IPS-NIHi7 (cell line): ENCODE results near the gene PDAP1.
"Not testable (repeated sequence)": the region's sequence is repeated elsewhere in the genome, so short reads cannot be mapped to it uniquely, and the experiment has no call there.

ENCODE experiments used
- DNase-seq: peaks from one replicate; pipeline ENCODE4 v3.0.0; 2012; ENCODE audit warnings: mixed read lengths; ENCODE audit errors: extremely low spot score

The PDAP1 gene, protein sequence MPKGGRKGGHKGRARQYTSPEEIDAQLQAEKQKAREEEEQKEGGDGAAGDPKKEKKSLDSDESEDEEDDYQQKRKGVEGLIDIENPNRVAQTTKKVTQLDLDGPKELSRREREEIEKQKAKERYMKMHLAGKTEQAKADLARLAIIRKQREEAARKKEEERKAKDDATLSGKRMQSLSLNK

DNA sequence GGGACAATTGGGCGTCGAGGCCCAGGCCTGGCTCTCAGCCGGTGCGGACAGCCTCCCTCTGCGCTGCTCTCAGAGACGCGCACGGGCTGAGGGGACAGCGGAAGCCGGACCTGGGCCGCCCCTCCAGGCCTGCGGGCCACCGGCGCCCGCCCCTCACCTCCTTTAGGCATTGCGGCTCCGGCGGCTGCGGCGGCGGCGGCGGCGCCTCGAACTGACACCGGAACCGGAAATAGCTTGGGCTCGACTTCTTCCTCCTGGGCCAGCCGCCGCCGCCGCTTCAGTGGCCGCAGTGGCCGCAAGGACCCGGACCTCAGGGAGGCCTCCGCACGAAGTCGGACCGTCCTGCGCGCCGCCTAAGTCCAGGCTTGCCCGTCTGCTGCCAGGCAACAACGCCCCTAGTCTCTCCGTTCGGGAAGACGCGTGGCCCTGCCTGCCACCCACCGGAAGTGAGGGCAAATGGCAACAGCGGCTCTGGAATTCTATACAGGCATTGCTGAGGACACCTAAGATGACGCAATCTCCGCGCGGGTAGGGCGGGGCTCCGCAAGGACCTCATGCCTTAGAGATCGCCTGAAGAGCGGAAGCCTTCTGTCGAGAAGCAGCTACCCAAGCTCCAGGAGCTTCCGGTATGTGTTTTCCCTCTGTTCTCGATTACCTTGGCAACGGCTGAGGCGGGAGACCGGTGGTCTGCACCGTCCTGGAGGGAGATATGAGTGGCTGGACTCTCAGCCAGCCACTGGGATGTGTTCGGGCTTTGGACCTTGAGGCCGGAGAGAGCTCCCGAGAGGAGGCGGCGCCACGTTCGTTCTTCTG is at the start of gene PDAP1, which contains the start of gene BUD31:
PDAP1 (minus strand) TSS at position 219 of the 813 bp plus-strand sequence; CDS start at position 170, 49 bp downstream.
BUD31 (plus strand) TSS at position 591 of the 813 bp plus-strand sequence. CDS start 2,124 bp downstream, outside the sequence.
- DNase-seq = peak; percentile 95

DNA sequence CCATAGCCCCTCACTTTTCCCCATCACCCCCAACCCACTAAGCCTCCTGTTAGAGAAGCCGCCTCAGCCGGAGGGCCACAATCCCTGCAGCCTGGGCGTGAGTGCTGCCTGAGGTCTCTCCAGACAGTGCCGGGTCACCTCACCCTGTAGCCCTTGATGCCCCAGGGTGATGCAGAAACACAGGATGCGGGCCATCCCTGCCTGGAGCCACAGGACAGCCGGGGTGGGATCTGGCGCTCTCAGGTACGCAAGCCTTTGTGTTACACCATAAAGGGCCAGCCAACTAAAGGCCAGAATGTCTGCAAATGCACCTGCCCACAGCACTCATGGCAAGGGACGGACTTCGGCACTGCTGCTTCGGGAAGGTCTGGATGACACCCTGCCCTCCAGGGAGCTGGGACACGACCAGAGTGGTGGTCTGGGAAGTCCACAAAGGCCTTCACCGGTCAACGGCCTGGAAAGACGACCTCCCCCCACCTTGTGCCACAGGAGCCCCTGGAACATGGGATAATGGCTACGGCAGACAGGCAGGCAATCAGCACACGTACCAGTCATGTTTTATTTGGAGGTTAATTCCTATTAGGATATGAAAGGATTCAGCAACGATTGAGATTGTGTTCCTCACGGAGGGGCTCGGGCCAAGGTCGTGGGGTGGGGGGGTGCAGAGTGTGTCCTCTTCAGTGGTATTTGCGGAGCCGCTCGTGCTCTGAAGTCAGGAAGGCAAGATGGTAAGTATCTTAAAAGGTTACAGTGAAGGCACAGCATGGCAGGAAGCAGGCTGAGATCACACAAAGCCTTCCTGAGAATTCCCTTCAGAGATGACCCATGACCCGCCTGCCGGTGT is 49.5 kb upstream of the PDAP1 start:
- no peak for DNase-seq

DNA sequence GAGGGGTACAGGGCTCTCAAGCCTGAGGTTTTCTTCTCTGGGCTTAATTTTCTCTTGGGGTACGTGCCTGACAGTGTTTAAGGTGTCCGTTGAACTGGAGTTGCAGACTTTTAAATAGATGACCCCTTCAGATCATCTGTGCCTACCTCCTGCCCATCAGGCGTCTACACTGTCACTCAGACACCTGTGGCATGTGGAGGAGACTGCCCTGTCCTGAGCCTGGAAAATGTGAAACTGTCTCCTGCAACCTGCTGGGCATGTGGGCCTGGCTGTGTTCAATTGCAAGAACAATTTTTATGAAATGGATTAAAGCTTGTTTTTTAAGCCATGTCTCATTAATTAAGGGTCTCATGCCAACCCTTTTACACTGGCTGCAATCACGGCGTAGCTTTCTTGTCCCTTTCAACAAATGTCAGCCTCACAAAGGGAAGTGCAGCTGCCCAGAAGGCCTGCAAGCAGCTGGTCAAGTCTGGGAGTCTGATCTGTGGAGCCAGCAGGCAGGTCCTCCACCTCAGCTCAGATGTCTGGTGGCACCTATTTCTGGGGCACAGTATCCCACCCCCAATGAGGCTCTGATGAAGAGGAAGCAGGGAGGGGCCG is 48.8 kb upstream of the PDAP1 start:
- no peak for DNase-seq

DNA sequence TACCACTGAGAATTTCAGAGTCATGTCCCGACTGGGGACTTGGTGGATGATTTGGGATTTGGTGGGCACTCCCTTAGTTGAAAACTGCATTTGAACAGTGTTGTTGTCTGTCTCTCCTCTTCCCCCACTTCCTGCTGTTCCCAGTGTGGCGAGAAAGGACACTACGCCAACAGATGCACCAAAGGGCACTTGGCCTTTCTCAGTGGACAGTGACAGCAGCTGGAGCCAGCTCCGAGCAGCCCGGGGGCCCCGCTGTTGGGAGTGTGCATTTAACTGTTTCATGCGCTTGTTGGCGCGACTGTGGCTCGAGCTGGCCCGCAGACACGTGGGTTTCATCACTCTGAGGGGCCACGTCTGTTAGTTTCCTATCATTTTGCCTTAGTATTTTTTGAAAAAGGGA is 47.9 kb upstream of the PDAP1 start:
- DNase-seq = no peak

DNA sequence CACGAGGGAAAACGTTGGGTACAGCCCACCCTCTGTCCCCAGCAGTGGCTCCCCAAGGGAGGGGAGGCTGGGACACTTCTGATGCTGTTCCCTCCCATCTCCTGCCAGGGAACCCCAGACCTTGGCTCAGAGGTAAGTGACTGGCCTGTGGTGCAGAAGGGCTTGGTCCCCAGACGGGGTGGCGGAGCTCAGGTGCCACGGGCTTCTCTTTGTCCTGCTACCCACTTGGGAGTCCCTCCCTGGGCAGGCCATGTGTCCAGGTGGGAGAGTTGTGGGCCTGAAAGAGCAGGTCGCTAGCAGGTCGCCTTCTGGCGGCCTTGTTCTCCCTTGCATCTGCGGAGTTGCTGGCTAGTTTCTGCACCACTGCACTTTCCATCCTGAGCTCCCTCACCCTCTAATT is 47.5 kb upstream of the PDAP1 start:
- no peak for DNase-seq

DNA sequence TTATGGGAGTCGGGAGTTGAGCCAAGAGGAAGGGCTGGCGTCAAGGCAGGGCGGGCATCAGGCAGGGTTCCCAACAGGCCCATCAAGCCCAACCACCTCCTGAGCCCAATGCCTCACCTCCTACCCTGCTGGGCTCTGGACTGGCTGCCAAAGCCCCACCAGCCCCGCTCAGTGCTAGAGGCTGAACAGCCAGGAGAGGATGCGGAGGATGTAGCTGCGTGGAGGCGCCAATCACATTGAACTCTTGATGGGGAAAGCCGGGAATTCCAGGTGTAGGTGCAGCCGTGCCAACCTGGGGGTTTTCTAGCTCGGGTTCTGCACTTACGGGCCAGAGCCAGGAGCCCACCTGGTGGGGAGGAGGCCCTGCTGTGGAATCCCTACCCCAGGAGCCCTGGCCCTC is 44.7 kb upstream of the PDAP1 start:
- no peak for DNase-seq

DNA sequence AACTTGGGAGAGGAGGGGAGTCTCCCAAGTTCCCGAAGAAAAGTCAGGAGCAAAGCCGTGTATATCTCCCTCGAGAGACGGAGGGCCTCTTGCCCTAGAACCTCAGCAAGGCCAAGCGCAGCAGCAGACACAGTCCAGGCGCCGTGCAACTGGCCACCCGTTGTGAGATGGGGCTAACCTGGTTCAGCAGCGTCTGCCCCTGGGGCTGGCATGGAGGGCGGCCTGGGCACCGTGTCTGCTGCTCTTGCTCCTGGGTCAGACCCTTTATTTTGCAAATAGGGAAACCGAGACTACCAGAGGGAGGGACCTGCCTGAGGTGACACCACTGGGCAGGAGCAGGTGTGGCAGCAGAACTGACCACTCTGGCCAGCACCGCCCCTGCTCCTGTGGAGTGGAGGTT is 44.1 kb upstream of the PDAP1 start:
- no peak for DNase-seq

DNA sequence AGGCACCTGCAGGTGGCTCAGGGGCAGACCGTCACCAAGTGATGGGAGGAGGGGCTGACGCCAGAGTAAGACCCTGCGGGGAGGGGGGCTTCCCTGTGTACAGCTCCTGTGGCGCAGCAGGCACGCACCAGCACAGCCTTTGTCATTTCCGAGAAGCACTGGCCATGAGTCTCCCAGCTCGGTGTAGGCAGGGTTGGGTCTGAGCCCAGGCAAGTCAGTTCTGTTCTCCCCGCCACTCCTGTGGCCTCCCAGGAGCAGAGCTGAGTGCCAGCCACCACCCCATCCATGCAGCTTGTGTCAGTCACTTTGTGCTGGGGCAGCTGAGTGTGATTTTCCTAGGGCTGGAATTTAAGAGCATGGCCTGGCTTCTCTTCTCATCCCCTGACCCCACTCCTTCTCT is 43.5 kb upstream of the PDAP1 start:
- DNase-seq = no peak

DNA sequence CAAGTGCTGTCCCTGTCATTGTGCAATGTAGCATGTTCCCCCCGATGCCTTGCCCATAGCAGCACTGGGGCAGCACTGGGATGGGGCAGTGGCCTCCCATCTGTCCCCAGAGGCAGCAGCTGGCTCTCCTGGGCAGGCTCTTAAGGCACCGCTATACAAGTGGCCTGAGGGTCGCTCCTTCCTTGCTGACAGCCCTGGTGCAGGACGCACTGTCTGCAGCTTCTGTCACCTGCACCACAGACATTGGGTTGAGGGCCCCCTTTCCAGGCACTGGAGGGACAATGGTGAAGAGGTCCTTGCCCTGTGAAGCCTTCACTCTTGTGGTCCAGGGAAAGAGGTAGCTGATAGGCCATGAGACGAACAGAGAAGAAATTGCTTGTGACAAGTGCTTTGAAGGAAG is 40.9 kb upstream of the PDAP1 start:
- DNase-seq = no peak

DNA sequence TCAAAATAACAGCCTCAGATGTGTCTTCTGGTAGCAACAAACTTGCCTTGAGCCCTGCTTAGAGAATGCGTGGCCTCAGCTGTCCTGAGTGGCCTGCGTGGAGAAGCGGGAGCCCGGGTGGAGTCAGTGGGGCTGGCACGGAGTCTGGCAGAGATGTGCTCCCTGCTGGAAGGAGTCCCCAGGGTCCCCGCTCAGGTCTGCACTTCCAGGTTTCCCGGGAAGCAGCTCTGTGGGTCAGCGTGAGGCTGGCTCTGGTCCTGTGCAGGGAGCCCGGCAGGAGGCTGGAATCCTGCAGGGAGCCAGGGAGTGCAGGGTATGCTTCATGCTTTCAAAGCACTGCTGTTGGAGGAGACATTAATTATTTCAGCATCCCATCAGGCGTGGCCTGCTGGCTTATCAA is 40.5 kb upstream of the PDAP1 start:
- no peak for DNase-seq

DNA sequence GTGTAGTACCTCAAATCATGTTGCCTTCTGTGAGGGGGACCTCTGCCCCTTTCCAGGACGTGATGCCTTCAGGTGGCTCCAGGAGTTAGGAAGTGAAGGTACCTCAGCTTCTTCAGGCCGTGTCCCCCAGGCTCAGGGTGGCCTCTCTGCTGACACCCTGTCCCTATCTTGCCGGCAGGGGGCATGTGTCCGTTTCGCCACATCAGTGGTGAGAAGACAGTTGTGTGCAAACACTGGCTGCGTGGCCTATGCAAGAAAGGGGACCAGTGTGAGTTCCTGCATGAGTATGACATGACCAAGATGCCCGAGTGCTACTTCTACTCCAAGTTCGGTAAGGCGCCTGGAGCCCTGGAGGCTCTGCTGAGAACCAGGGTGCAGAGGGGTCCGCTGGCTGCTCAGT is 39.5 kb upstream of the PDAP1 start:
- no peak for DNase-seq

DNA sequence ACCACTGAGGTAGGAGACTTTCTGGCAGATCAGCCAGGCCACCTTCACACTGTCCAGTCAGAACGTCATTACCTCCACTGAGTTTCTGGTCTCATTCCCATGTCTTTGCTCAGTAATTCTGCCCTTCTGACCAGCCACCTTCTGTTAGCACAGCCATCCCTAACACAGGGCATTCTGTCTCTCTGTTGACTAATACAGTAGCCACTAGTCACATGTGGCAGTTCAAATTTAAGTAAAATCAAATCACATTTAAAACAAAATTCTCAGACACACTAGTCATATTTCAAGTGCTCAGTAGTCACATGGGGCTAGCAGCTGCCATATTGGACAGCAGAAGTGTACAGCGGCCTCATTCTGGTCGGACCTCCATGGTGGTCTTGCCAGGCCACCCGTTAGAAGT is 37.7 kb upstream of the PDAP1 start:
- DNase-seq = no peak

DNA sequence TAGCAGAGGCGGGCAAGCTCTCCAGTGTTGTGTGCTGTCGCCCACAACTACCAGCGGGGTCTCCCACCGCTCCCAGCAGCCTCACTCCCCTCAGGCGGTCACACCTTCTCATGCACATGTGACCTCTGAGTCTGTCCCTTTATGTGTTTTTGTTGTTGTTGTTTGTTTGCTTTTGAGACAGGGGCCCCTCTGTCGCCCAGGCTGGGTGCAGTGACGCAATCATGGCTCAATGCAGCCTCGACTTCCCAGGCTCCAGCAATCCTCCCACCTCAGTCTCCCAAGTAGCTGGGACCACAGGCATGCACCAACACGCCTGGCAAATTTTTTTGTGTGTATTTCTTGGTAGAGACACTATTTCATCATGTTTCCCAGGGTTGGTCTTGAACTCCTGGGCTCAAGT is 31.8 kb upstream of the PDAP1 start:
- DNase-seq = no peak

DNA sequence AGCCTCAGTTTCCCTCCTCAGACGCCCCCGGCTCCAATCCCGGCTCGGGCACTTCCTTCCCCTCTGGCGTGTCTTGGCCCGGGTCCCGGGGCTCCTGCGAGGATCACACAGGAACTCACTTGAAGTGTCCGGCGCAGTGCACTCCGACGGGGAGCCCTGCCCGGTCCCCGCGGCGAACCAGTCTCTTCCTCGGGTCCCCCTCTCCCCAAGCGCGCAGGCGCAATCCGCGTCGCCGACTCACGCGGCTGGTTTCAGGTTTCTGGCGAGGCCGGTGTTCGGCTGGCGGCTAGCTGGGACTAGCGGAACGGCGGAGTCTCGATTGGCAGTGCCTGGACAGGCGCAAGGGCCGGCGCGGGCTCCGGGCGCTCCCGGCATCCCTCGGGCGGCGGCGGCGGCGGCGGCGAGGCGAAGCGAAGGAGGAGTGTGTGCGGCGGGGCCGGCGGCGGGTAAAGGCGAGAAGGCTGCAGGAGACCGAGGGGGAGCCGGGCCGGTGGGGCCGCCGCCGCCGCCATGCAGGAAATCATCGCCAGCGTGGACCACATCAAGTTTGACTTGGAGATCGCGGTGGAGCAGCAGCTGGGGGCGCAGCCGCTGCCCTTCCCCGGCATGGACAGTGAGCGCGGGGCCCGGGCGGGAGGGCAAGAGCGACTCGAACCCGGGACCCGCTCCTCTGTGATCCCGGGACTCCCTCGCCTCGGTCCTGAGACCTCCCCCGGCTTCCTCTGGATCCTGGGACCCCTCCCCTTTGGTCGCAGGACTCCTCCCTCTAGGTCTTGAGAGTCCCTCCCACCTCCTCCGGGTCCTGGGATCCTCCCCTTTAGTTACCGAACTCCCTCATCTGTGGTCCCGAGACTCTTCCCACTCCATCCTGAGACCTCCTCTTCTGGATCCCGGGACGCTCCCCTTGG is 30.4 kb upstream of the PDAP1 start, which contains the start of the genes CPSF4 and PTCD1:
CPSF4 (plus strand) TSS at position 371 of the 908 bp plus-strand sequence; CDS start at position 511, 140 bp downstream.
PTCD1 (minus strand) TSS at position 226 of the 908 bp plus-strand sequence. CDS start 3,556 bp downstream, outside the sequence.
- DNase-seq = peak; percentile 99

DNA sequence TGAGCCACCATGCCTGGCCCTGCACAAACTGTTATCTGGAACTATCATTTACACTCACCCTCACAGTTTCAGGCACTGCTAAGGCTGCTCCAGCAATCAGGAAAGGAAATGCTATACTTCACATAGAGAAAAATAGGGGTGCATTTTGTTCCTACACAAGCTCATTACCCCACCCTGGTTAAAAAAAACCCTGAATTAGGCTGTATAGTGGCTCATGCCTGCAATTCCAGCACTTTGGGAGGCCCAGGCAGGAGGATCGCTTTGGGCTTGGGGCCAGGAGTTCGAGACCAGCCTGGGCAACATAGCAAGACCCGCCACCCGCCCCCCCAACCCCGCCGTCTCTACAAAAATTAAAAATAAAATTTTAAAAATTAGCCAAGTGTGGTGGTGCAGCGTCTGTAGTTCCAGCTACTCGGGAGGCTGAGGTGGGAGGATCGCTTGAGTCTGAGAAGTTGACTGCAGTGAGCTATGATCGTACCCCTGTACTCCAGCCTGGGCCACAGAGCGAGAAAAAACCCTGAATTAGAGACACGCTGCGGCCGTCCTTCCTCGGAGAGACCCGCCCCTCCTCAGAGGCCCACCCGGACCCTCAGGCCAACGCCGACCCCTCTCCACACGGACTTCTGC is 29.7 kb upstream of the PDAP1 start:
- DNase-seq = no peak

DNA sequence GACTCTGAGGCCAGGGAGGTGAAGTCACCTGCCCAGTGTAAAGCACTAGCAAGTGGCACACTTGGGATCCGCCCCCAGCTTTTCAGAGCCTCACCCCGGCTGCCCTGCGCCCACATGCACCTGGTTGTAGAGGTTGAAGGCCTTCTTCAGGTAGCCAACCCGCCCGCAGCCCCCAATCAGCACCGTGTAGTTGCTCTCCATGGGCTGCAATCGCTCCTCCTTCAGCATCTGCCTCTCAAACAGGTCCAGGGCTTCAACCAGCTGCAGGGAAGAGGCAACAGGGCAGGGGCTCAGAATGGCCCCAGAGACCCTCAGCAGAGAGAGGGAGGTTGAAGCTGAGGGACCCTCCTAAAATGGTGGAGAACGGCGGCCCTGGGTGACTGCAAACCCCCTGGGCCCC is 24.8 kb upstream of the PDAP1 start:
- DNase-seq = no peak

DNA sequence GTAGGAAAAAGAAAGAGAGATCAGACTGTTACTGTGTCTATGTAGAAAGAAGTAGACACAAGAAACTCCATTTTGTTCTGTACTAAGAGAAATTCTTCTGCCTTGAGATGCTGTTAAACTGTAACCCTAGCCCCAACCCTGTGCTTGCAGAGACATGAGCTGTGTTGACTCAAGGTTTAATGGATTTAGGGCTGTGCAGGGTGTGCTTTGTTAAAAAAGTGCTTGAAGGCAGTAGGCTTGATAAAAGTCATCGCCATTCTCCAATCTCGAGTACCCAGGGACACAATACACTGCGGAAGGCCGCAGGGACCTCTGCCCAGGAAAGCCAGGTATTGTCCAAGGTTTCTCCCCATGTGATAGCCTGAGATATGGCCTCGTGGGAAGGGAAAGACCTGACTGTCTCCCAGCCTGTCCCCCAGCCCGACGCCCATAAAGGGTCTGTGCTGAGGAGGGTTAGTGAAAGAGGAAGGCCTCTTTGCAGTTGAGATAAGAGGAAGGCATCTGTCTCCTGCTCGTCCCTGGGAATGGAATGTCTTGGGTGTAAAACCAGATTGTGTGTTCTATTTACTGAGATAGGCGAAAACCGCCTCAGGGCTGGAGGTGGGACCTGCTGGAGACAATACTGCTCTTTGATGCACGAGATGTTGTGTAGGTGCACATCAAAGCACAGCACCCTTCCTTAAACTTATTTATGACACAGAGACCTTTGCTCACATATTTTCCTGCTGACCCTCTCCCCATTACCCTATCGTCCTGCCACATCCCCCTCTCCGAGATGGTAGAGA is 23.6 kb upstream of the PDAP1 start:
- not testable (repeated sequence) for DNase-seq

DNA sequence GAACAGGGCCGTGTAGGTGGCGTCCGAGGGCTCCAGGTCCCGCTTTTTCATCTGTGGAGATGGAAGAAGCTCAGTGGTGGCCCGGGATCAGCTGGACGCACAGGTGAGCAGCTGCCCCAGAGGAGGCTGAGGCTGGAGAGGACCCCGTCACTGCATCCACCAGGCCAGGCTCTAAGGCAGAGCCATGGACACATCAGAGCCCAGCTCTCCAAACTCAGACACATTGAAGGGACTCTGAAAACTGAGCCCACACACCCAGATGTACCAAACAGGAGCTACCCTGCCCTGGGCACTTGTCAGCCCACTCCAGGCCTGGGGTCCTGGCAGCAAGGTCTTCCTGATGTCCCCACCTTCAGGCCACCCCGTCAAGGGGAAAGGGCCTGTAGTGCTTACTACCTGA is 21.4 kb upstream of the PDAP1 start:
- no peak for DNase-seq

DNA sequence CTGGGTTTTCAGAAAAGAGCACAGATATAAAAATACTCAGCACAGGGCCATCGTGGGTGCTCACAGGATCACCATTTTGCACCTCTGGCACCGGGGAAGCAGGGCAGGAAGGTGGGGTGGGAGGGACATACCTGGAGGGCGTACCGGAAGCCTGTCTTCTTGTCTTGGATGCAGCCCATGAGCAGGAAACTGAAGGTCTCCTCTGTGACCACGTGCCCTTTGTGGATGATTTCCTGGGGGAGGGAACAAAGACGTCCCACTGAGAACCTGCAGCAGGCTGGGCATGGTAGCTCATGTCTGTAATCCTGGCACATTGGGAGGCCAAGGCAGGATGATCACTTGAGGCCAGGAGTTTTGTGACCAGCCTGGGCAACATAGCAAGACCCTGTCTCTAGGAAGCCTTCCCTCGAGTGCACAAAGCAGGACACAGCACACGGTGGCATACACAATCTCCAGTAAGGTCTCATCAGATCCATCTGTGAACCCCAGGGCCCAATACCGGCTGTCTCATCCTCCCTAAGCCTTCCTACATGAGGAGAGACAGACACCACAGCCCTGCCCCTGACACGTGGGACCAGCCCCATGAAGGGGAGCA is 20.7 kb upstream of the PDAP1 start:
- no peak for DNase-seq
